GM12878 (cell line): ENCODE results near the gene PKP4. TPM values are rescaled to one million over a fixed set of nuclear protein-coding genes. Genes with fewer than 3 reads are reported as not detected.

Source experiments
- ATAC-seq: fragments of 200-7000 bp; cut with Tn5 transposase; 3 replicates; pipeline ENCODE4 v1.9.1; 2020; ENCODE audit warnings: mild to moderate bottlenecking, moderate library complexity
- BruUV-seq: library from RNA; stranded (reverse); fragments of 400-500 nt; replicated peaks from 2 replicates; lab custom pipeline; 2021; lab: Mats Ljungman, UMichigan
- CTCF ChIA-PET: fragments of 300-600 bp; sonication (Branson Sonifier 250); formaldehyde crosslinking; extraction: SDS; loops from one replicate; lab custom pipeline; 2021; ENCODE audit warnings: inconsistent platforms; lab: Yijun Ruan, JAX
- POLR2A ChIA-PET: fragments of 350-600 bp; formaldehyde crosslinking; extraction: SDS; loops from one replicate; lab custom pipeline; 2021; ENCODE audit warnings: inconsistent platforms; lab: Charles Lee
- RAD21 ChIA-PET: fragments of 300-600 bp; sonication (Branson Sonifier 250); formaldehyde crosslinking; loops from one replicate; lab custom pipeline; 2023; ENCODE audit warnings: antibody characterized with exemption; ENCODE audit not compliant: unreplicated experiment; lab: Charles Lee
- SMC1A ChIA-PET: fragments of 300-600 bp; sonication (Branson Sonifier 250); formaldehyde crosslinking; loops from one replicate; lab custom pipeline; 2023; ENCODE audit not compliant: unreplicated experiment, uncharacterized antibody; lab: Charles Lee
- DNase-seq: peaks from one replicate; pipeline ENCODE4 v3.0.0-alpha.2; 2011; ENCODE audit warnings: low read depth, low spot score
- FAIRE-seq: peaks from 3 replicates; lab custom pipeline; 2011; peaks lifted over from hg19 to GRCh38; lab: Jason Lieb, UNC
- H2AFZ ChIP-seq: 2 replicates; pipeline ENCODE4 v1.6.0; 2011; ENCODE audit warnings: low read depth, low read length, control low read depth; ENCODE audit not compliant: control insufficient read depth
- H3K27ac ChIP-seq: 2 replicates; pipeline ENCODE4 v1.5.1; 2011; ENCODE audit warnings: control low read depth; ENCODE audit not compliant: control insufficient read depth, insufficient read depth
- H3K27me3 ChIP-seq, 2 experiments: replicated peaks in 1 of 2; 2 replicates each; pipeline versions ENCODE4 v1.6.0 to v1.6.1; 2011; ENCODE audit warnings: low read length in 1 of 2; ENCODE audit not compliant: control insufficient read depth in 2 of 2, insufficient read depth in 2 of 2
- H3K36me3 ChIP-seq, 2 experiments: 2 replicates each; pipeline ENCODE4 v1.5.1; 2011; ENCODE audit warnings: low read length in 1 of 2; ENCODE audit not compliant: control insufficient read depth in 2 of 2, insufficient read depth in 2 of 2
- H3K4me1 ChIP-seq: 2 replicates; pipeline ENCODE4 v1.6.1; 2011; ENCODE audit warnings: mild to moderate bottlenecking, low read length, moderate library complexity, mixed read lengths; ENCODE audit not compliant: control insufficient read depth, insufficient read depth
- H3K4me2 ChIP-seq: 2 replicates; pipeline ENCODE4 v1.6.0; 2011; ENCODE audit warnings: control low read depth; ENCODE audit not compliant: control insufficient read depth, insufficient read depth
- H3K4me3 ChIP-seq: fragments of 200-600 bp; sonication (generic); 2 replicates; pipeline ENCODE4 v1.5.1; 2016
- H3K79me2 ChIP-seq: 2 replicates; pipeline ENCODE4 v1.6.0; 2011; ENCODE audit warnings: low read length; ENCODE audit not compliant: control insufficient read depth, insufficient read depth
- H3K9ac ChIP-seq: 2 replicates; pipeline ENCODE4 v1.8.0; 2011; ENCODE audit warnings: low read length, control low read depth, mixed read lengths; ENCODE audit not compliant: control insufficient read depth, insufficient read depth
- H3K9me3 ChIP-seq: replicated peaks from 3 replicates; pipeline ENCODE4 v1.5.1; 2011; ENCODE audit warnings: mild to moderate bottlenecking, low read length; ENCODE audit not compliant: control insufficient read depth, insufficient read depth
- H4K20me1 ChIP-seq: 2 replicates; pipeline ENCODE4 v1.6.0; 2011; ENCODE audit not compliant: control insufficient read depth, insufficient read depth
- BMI1 ChIP-seq: fragments of 450-650 bp; IDR thresholded peaks from 2 replicates; pipeline ENCODE4 v1.6.1; 2016; ENCODE audit warnings: mild to moderate bottlenecking, moderate library complexity, borderline replicate concordance
- ELK1 ChIP-seq: IDR thresholded peaks from 2 replicates; pipeline ENCODE4 v1.6.1; 2012; ENCODE audit warnings: low read depth, low read length, improper control_type of control experiment
- PKNOX1 ChIP-seq: fragments of 450-650 bp; IDR thresholded peaks from 2 replicates; pipeline ENCODE4 v1.6.1; 2016; ENCODE audit warnings: mild to moderate bottlenecking
- RAD51 ChIP-seq: fragments of 450-650 bp; IDR thresholded peaks from 2 replicates; pipeline ENCODE4 v1.6.1; 2016; ENCODE audit warnings: moderate library complexity, mild to moderate bottlenecking, inconsistent platforms
- SMAD5 ChIP-seq: IDR thresholded peaks from 2 replicates; pipeline ENCODE4 v1.6.1; 2016; ENCODE audit warnings: antibody characterized with exemption, low read depth
- SMARCA5 ChIP-seq: fragments of 450-650 bp; IDR thresholded peaks from 2 replicates; pipeline ENCODE4 v1.6.1; 2017; ENCODE audit warnings: mild to moderate bottlenecking
- SPI1 ChIP-seq: IDR thresholded peaks from 2 replicates; pipeline ENCODE4 v1.6.1; 2011; ENCODE audit warnings: low read depth, mild to moderate bottlenecking, low read length, moderate library complexity, borderline replicate concordance; ENCODE audit not compliant: insufficient read depth
- WGBS: methylation state at CpG from one replicate; pipeline ENCODE4 v1.1.6; 2016; ENCODE audit warnings: low lambda C conversion rate; ENCODE audit not compliant: insufficient replicate concordance, insufficient coverage; ENCODE audit errors: missing lambda C conversion rate; 5-methylcytosine and 5-hydroxymethylcytosine counted together
- in situ Hi-C: fragments of 300-500 bp; cut with MboI; formaldehyde crosslinking; loops from 9 replicates; pipeline ENCODE4 v1.14.3; 2018; ENCODE audit warnings: mixed read lengths
- intact Hi-C: fragments of 100-400 bp; cut with micrococcal nuclease; formaldehyde crosslinking; loops from one replicate; pipeline ENCODE4 v1.14.2; 2022; ENCODE audit not compliant: unreplicated experiment
- polyA plus RNA-seq, 11 experiments: library from polyadenylated mRNA; depleted of rRNA in 4 of 11; unstranded in 6 of 11; stranded (reverse) in 5 of 11; fragments of >200 nt; fragmentation: Nextera tagmentation in 4 of 11; fragmentation: Illumina TruSeq in 1 of 11; extraction: Ambion mirVana in 4 of 11; extraction: Trizol in 1 of 11; gene quantifications; 1 replicate in 1 of 11; 2 replicates in 10 of 11; pipeline versions ENCODE4 v1.2.1 to v1.2.3, GENCODE V29; 2011 to 2016; ENCODE audit warnings: inconsistent platforms in 2 of 11, missing spikeins in 2 of 11, low read depth in 1 of 11
- total RNA-seq, 4 experiments: library from RNA; depleted of rRNA in 3 of 4; stranded (reverse); fragments of >200 nt in 3 of 4; fragmentation: Illumina TruSeq in 1 of 4; extraction: Trizol in 1 of 4; gene quantifications; 2 replicates each; pipeline versions ENCODE4 v1.2.1 to v1.2.3, GENCODE V29; 2013 to 2021

PKP4 gene
- total and polyA plus RNA-seq, 10 of the 15 experiments (the other 5 are each of a cell fraction or from before 2014, with no cell fraction given), result 4.8 to 35.8 (median 17.7) TPM

- Histone ChIP-seq H3K79me2 (no peaks in the 10 kb centered on the region), H3K9me3 (no peaks in the 10 kb centered on the region), H3K4me3 (no peak overlapping the region), H2AFZ (no peak overlapping the region), H3K27me3 (no peaks in the 10 kb centered on the region), H4K20me1 (no peaks in the 10 kb centered on the region), H3K4me1 (no peaks in the 10 kb centered on the region), H3K36me3 (no peaks in the 10 kb centered on the region), H3K9ac (no peak overlapping the region), H3K27ac (no peak overlapping the region), H3K4me2 (no peak overlapping the region)
- no peak for FAIRE-seq
- ChIA-PET SMC1A (interaction anchor here (1.0 kb wide), 1 partner anchor 51 kb away, joined by 3 read pairs; no protein-coding TSS in a partner anchor), RAD21 (no interaction called here), CTCF (interaction anchor here (1.2 kb wide), 1 partner anchor 9 kb away, joined by 5 read pairs; no protein-coding TSS in a partner anchor), POLR2A (no interaction called here)
- DNase-seq, result no peak
- BruUV-seq, result no TSS peak
- intact Hi-C loops, result no loop called here
- no peak for TF ChIP-seq SPI1
- no peak for TF ChIP-seq BMI1
- no peak for TF ChIP-seq PKNOX1
- TF ChIP-seq SMAD5, result no peak
- TF ChIP-seq SMARCA5, result no peak
- TF ChIP-seq RAD51, result no peak
- no peak for TF ChIP-seq ELK1
- no peak for ATAC-seq
- in situ Hi-C loops, result no loop called here
- 97% methylated on average over 6 of the region's 6 CpGs for WGBS
Measured at GRCh38 chr2:158603986-158604385, 147.2 kb downstream of the PKP4 start.
